GM23248 (cell line): ENCODE data around the gene LRRC49. TPM values are rescaled to one million over a fixed set of nuclear protein-coding genes. Genes with fewer than 3 reads are reported as not detected.
A peak's percentile ranks its signal among the peaks of the same experiment; 100 is the strongest.

Experiments
- DNase-seq: peaks from one replicate; pipeline ENCODE4 v3.0.0-alpha.2; 2015
- H2AFZ ChIP-seq: fragments of 200-600 bp; sonication (generic); 2 replicates; pipeline ENCODE4 v1.6.1; 2016; ENCODE audit warnings: antibody characterized with exemption
- H3F3A ChIP-seq: fragments of 200-600 bp; sonication (generic); 2 replicates; pipeline ENCODE4 v1.6.1; 2016; ENCODE audit warnings: mild to moderate bottlenecking, antibody characterized with exemption, mixed run types; ENCODE audit not compliant: insufficient read depth
- H3K27ac ChIP-seq: fragments of 200-600 bp; sonication (generic); 2 replicates; pipeline ENCODE4 v1.5.1; 2016; ENCODE audit warnings: mild to moderate bottlenecking
- H3K27me3 ChIP-seq: fragments of 200-600 bp; sonication (generic); replicated peaks from 2 replicates; pipeline ENCODE4 v1.6.1; 2016; ENCODE audit warnings: mild to moderate bottlenecking; ENCODE audit not compliant: insufficient read depth
- H3K36me3 ChIP-seq: fragments of 200-600 bp; sonication (generic); 2 replicates; pipeline ENCODE4 v1.6.1; 2016; ENCODE audit warnings: low read depth, mild to moderate bottlenecking
- H3K4me1 ChIP-seq: fragments of 200-600 bp; sonication (generic); 2 replicates; pipeline ENCODE4 v1.6.1; 2016; ENCODE audit warnings: mild to moderate bottlenecking; ENCODE audit not compliant: insufficient read depth
- H3K4me2 ChIP-seq: fragments of 200-600 bp; sonication (generic); one replicate; pipeline ENCODE4 v1.6.1; 2016; ENCODE audit warnings: mild to moderate bottlenecking; ENCODE audit not compliant: unreplicated experiment
- H3K4me3 ChIP-seq: fragments of 200-600 bp; sonication (generic); 2 replicates; pipeline ENCODE4 v1.5.1; 2016; ENCODE audit warnings: mild to moderate bottlenecking
- H3K79me2 ChIP-seq: fragments of 200-600 bp; sonication (generic); 2 replicates; pipeline ENCODE4 v1.6.1; 2016; ENCODE audit warnings: mild to moderate bottlenecking; ENCODE audit not compliant: insufficient read depth
- H3K9ac ChIP-seq: fragments of 200-600 bp; sonication (generic); 2 replicates; pipeline ENCODE4 v1.6.1; 2016; ENCODE audit warnings: mild to moderate bottlenecking
- H3K9me2 ChIP-seq: fragments of 200-600 bp; sonication (generic); 2 replicates; pipeline ENCODE4 v1.6.1; 2016; ENCODE audit warnings: mixed run types, mild to moderate bottlenecking, moderate library complexity; ENCODE audit not compliant: insufficient read depth
- H3K9me3 ChIP-seq: fragments of 200-600 bp; sonication (generic); one replicate; pipeline ENCODE4 v1.6.1; 2017; ENCODE audit warnings: low read depth
- H4K20me1 ChIP-seq: fragments of 200-600 bp; sonication (generic); 2 replicates; pipeline ENCODE4 v1.6.0; 2016; ENCODE audit not compliant: insufficient read depth
- EZH2 ChIP-seq: fragments of 200-600 bp; sonication (generic); IDR thresholded peaks from 2 replicates; pipeline ENCODE4 v1.6.1; 2018; ENCODE audit warnings: antibody characterized with exemption, mild to moderate bottlenecking; ENCODE audit not compliant: insufficient read depth, poor library complexity, severe bottlenecking
- EZH2phosphoT487 ChIP-seq: fragments of 200-600 bp; sonication (generic); IDR thresholded peaks from 2 replicates; pipeline ENCODE4 v1.6.1; 2018; ENCODE audit warnings: antibody characterized with exemption, moderate library complexity, mild to moderate bottlenecking, low read depth; ENCODE audit not compliant: insufficient read depth
- WGBS, 2 experiments: methylation state at CpG; one replicate each; pipeline ENCODE4 v1.1.6; 2015 to 2017; ENCODE audit warnings: low lambda C conversion rate in 2 of 2, low coverage in 1 of 2; ENCODE audit errors: missing lambda C conversion rate in 2 of 2; 5-methylcytosine and 5-hydroxymethylcytosine counted together
- in situ Hi-C: fragments of 300-500 bp; cut with MboI; formaldehyde crosslinking; loops from 2 replicates; pipeline ENCODE4 v1.15.0; 2020
- polyA plus RNA-seq: library from polyadenylated mRNA; unstranded; fragments of >200 nt; fragmentation: Nextera tagmentation; extraction: Ambion mirVana; gene quantifications from 2 replicates; pipeline ENCODE4 v1.2.1, GENCODE V29; 2016
- total RNA-seq: library from RNA; depleted of rRNA; stranded (reverse); fragments of >200 nt; shearing (Covaris generic); gene quantifications from 2 replicates; pipeline ENCODE4 v1.2.3, GENCODE V29; 2014

LRRC49 gene
- total and polyA plus RNA-seq, 2 experiments from 2014 or later: 7.6 to 10.3 TPM

DNA sequence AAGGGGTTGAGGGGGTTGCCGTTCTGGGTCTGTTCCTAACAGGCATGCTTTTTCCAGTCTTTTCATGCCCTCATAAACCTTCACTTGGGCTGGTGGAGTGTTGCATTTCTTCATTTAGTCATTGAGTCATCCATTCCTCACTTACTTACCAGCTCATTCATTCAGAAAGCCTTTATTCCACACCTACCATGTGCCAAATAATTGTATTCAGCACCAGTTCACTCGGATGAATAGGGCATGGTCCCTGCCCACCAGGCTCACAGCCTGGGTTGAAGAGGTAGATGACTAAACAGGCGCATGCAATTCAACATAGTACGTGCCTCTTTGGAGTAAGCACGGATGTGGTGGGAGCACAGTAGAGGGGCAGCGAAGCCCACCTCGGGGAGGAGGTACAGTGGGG, 187.5 kb downstream of the LRRC49 start:
- H2AFZ ChIP-seq: no peak overlapping the region
- peak overlapping the region; percentile 22; the same call in 1 of the 2 replicates for H3K4me3 ChIP-seq
- peaks cover 35% of the 10 kb centered on the region for H3F3A ChIP-seq
- peak overlapping the region; percentile 81 for H3K9ac ChIP-seq
- no peak for TF ChIP-seq EZH2phosphoT487
- no peaks in the 10 kb centered on the region for H4K20me1 ChIP-seq
- H3K9me3 ChIP-seq: no peaks in the 10 kb centered on the region
- no peaks in the 10 kb centered on the region for H3K27me3 ChIP-seq
- peak overlapping the region; percentile 64 for H3K4me2 ChIP-seq
- H3K27ac ChIP-seq: peak overlapping the region; percentile 100
- H3K9me2 ChIP-seq: no peaks in the 10 kb centered on the region
- peaks cover 46% of the 10 kb centered on the region for H3K4me1 ChIP-seq
- H3K36me3 ChIP-seq: no peaks in the 10 kb centered on the region
- in situ Hi-C loops: no loop called here
- 75 to 76% methylated on average over 7 of the region's 7 CpGs for WGBS, 2 experiments
- peak; percentile 78 for DNase-seq
- H3K79me2 ChIP-seq: no peaks in the 10 kb centered on the region

DNA sequence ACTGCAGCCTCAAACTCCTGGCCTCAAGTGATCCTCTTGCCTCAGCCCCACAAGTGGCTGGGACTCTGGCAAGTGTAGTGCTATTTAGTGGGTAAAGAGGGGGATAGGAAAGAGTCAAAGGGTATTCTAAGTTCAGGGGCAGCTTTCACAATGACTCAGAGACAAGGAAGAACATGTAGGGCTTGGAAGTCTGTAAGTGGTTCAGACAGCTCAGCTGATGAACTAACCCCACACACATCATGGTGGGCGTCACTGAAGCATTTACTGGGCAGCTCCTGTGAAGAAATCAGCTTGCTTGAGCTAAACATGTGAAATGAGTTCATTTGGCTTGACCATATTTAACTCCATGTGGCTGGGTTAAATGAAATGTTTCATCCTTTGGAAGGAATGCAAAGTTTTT, 188.1 kb downstream of the LRRC49 start:
- in situ Hi-C loops: no loop called here
- no peak for TF ChIP-seq EZH2phosphoT487
- no peak for TF ChIP-seq EZH2
- Histone ChIP-seq H3K27ac (peak overlapping the region; percentile 100), H3K4me2 (no peak overlapping the region), H2AFZ (no peak overlapping the region), H3K79me2 (no peaks in the 10 kb centered on the region), H3K4me1 (peaks cover 46% of the 10 kb centered on the region), H3K9me3 (no peaks in the 10 kb centered on the region), H4K20me1 (no peaks in the 10 kb centered on the region), H3K27me3 (no peaks in the 10 kb centered on the region), H3F3A (peaks cover 35% of the 10 kb centered on the region), H3K4me3 (no peak overlapping the region), H3K9ac (peak overlapping the region; percentile 81), H3K36me3 (no peaks in the 10 kb centered on the region), H3K9me2 (no peaks in the 10 kb centered on the region)
- 0% methylated on average over 1 of the region's 1 CpG for WGBS, 2 experiments
- DNase-seq: peak; percentile 96

DNA sequence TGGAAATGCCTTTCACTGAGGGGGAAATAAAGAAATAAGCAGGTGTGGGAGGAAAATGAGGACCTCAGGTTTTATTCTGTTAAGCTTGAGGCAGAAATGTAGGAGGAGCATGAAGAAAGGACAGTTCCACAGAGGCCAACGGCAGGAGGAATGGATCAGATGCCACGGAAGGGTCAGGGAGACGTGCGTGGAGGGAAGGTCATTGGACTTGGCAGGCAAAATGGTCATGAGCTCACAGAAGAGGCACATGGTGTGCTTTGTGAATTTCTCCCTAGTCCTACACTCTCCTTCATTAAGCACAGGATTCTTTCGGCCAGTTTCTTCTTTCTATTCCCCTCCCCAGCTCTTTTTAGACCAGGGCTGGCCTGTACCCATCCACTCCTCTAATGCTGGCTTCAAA, 190.2 kb downstream of the LRRC49 start:
- 31 to 36% methylated on average over 5 of the region's 5 CpGs for WGBS, 2 experiments
- Histone ChIP-seq H2AFZ (peak overlapping the region; percentile 48), H3K9ac (peak overlapping the region; percentile 71), H3K9me2 (no peaks in the 10 kb centered on the region), H3K27ac (peak overlapping the region; percentile 91), H4K20me1 (no peaks in the 10 kb centered on the region), H3K79me2 (no peaks in the 10 kb centered on the region), H3K36me3 (no peaks in the 10 kb centered on the region), H3K4me3 (no peak overlapping the region), H3K4me2 (peak overlapping the region; percentile 40), H3K27me3 (no peaks in the 10 kb centered on the region), H3F3A (peaks cover 35% of the 10 kb centered on the region), H3K4me1 (peaks cover 46% of the 10 kb centered on the region), H3K9me3 (no peaks in the 10 kb centered on the region)
- in situ Hi-C loops: no loop called here
- peak; percentile 39 for DNase-seq
- no peak for TF ChIP-seq EZH2
- no peak for TF ChIP-seq EZH2phosphoT487

- Histone ChIP-seq H3F3A (peaks cover 35% of the 10 kb centered on the region), H3K4me1 (peaks cover 45% of the 10 kb centered on the region), H3K27ac (peak overlapping the region; percentile 91), H3K4me2 (peak overlapping the region; percentile 40), H3K79me2 (no peaks in the 10 kb centered on the region), H3K27me3 (no peaks in the 10 kb centered on the region), H3K4me3 (no peak overlapping the region), H3K9ac (peak overlapping the region; percentile 71), H3K9me3 (no peaks in the 10 kb centered on the region), H4K20me1 (no peaks in the 10 kb centered on the region), H3K36me3 (no peaks in the 10 kb centered on the region), H2AFZ (peak overlapping the region; percentile 48), H3K9me2 (no peaks in the 10 kb centered on the region)
- WGBS, 2 experiments: 22 to 27% methylated on average over 5 of the region's 5 CpGs
- peak; percentile 91 for DNase-seq
- TF ChIP-seq EZH2: no peak
- TF ChIP-seq EZH2phosphoT487: no peak
- in situ Hi-C loops: no loop called here
Observed at GRCh38 chr15:71083349-71083748, 190.7 kb downstream of the LRRC49 start.

GRCh38 chr15:71084264-71084663, 191.6 kb downstream of the LRRC49 start:
- no peak for TF ChIP-seq EZH2
- TF ChIP-seq EZH2phosphoT487: no peak
- Histone ChIP-seq H4K20me1 (no peaks in the 10 kb centered on the region), H3K9me2 (no peaks in the 10 kb centered on the region), H3K36me3 (no peaks in the 10 kb centered on the region), H3K9me3 (no peaks in the 10 kb centered on the region), H3K4me2 (no peak overlapping the region), H3K4me3 (no peak overlapping the region), H2AFZ (no peak overlapping the region), H3F3A (peaks cover 27% of the 10 kb centered on the region), H3K27ac (no peak overlapping the region), H3K4me1 (peaks cover 36% of the 10 kb centered on the region), H3K79me2 (no peaks in the 10 kb centered on the region), H3K9ac (no peak overlapping the region), H3K27me3 (no peaks in the 10 kb centered on the region)
- WGBS, 2 experiments: 96 to 97% methylated on average over 2 of the region's 2 CpGs
- in situ Hi-C loops: no loop called here
- no peak for DNase-seq
